ENCODE data around the gene MYL12A. TPM values are rescaled to one million over a fixed set of nuclear protein-coding genes. Genes with fewer than 3 reads are reported as not detected.
A peak's percentile ranks its signal among the peaks of the same experiment; 100 is the strongest.
"Not testable (repeated sequence)": the region's sequence is repeated elsewhere in the genome, so short reads cannot be mapped to it uniquely, and the experiment has no call there.

The MYL12A gene
- total and polyA plus RNA-seq, 2 of the 13 experiments (the other 11 are each of a cell fraction or from before 2014, with no cell fraction given): 261 to 277 TPM

DNA sequence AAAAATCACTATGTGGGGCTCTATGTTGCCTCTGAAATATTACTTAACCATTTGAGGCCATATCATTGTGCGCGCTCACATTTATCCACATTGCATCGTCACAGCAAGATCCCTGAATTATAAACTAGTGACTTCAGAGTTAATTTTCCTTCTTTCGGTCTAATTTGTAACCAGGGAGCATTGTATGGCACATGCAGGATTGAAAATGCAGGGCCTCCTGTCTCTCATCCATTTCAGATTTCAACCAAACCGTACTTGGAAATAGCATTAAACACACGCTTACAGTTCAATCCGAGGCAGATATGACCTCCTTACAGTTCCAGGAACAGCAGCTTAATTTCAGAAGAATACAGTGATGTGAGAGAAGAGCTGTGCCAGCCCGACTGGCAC is 28.4 kb upstream of the MYL12A start:
- 91% methylated on average over 8 of the region's 8 CpGs for WGBS (ENCODE audit: low lambda C conversion rate)
- ATAC-seq (no peak), FAIRE-seq (no peak), DNase-seq (ENCODE audit: low spot score) (no peak)
- ChIA-PET POLR2A (interaction anchor here (1.2 to 3.3 kb wide), 6 partner anchors 10 to 39 kb away, joined by 3 to 28 read pairs (median 7); partner anchors contain the start of gene MYL12A), CTCF (ENCODE audit: low intra/inter-chr PET ratio, low total read pairs) (no interaction called here)
- Histone ChIP-seq H3K27me3 (ENCODE audit: control insufficient read depth in 1 of 2, insufficient read depth in 2 of 2, low read length in 2 of 2) (no peaks in the 10 kb centered on the region), H3K9ac (ENCODE audit: insufficient read depth, low read depth, low read length) (no peak overlapping the region; the same call in 1 of the 2 replicates), H3K36me3 (replicated peaks in 1 of 2; ENCODE audit: control insufficient read depth in 1 of 2, insufficient read depth in 2 of 2, low read length in 2 of 2) (no peaks in the 10 kb centered on the region), H3K79me2 (ENCODE audit: insufficient read depth, low read length) (no peaks in the 10 kb centered on the region), H3K27ac (ENCODE audit: extremely low read length, insufficient read depth, low read length) (peak overlapping the region; percentile 76), H3K4me2 (ENCODE audit: low read depth, low read length) (no peak overlapping the region), H2AFZ (ENCODE audit: low read length) (no peak overlapping the region), H3K4me1 (ENCODE audit: insufficient read depth, low read length) (peaks cover 48% of the 10 kb centered on the region), H3K4me3 (replicated peaks in 1 of 3; ENCODE audit: insufficient read depth in 1 of 3, low read depth in 2 of 3, low read length in 3 of 3) (no peak overlapping the region), H4K20me1 (ENCODE audit: insufficient read depth, low read length) (no peaks in the 10 kb centered on the region), H3K9me3 (ENCODE audit: low read length) (no peaks in the 10 kb centered on the region)
- BruUV-seq (replicated peaks): no TSS peak
- in situ Hi-C loops (cut with HindIII; ENCODE audit: extremely low pct_ligation_motif_present, low pct_unique_long_range_greater_than_20kb): no loop called here
- intact Hi-C loops (cut with micrococcal nuclease; ENCODE audit: unreplicated experiment): loop anchor here (2.0 kb wide), 1 partner anchor 14 kb away; no protein-coding TSS in a partner anchor
- TF ChIP-seq TGIF2 (CRISPR knock-in tag; IDR thresholded peaks at IDR 0.05): no peak
- no peak for TF ChIP-seq ZNF562 (CRISPR knock-in tag; IDR thresholded peaks at IDR 0.05; ENCODE audit: borderline replicate concordance)

DNA sequence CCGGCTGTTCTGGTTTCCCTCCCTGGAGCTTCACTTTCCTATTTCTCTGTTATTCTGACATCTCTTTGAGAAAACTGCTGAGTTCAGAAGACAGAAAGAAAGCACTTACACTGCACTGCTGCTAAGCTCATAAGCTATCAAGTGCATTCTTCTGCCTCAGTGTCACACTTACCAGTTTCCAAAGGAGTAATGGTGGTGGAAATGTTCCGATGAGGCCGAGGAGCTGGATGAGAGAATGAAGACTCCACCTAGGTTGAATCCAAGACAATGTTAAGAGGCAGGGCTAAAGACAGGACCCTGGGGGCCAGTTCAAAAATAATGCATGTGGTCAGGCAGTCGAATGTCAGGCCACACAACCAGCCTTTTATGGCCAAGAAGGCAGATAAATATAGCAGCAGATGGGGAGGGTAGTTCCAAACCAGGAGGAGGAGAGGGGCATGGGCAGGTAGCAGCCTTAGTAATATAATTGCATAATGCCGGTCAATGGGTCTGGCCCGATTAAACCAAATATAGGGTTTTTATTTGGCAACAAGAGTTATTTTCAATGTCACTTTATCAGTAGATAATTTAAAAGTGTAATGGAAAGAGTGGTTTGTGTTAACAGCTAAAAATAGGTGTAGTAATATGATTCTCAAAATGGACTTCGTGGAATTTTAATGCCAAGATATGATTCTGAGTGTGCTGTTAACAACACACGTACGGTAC is 27.8 kb upstream of the MYL12A start, which contains the start of gene MYOM1:
Gene MYOM1, minus strand, starts transcription at position 338 of the 705 bp plus-strand sequence. CDS start 4,745 bp downstream, outside the sequence.
- Histone ChIP-seq H3K9me3 (ENCODE audit: low read length) (no peaks in the 10 kb centered on the region), H3K27me3 (ENCODE audit: control insufficient read depth in 1 of 2, insufficient read depth in 2 of 2, low read length in 2 of 2) (no peaks in the 10 kb centered on the region), H3K36me3 (replicated peaks in 1 of 2; ENCODE audit: control insufficient read depth in 1 of 2, insufficient read depth in 2 of 2, low read length in 2 of 2) (no peaks in the 10 kb centered on the region), H3K4me1 (ENCODE audit: insufficient read depth, low read length) (peaks cover 48% of the 10 kb centered on the region), H4K20me1 (ENCODE audit: insufficient read depth, low read length) (no peaks in the 10 kb centered on the region), H3K4me3 (replicated peaks in 1 of 3; ENCODE audit: insufficient read depth in 1 of 3, low read depth in 2 of 3, low read length in 3 of 3) (no peak within 1 kb of the TSS), H3K79me2 (ENCODE audit: insufficient read depth, low read length) (no peaks in the 10 kb centered on the region), H3K4me2 (ENCODE audit: low read depth, low read length) (peak within 1 kb of the TSS; percentile 59; the same call in 1 of the 2 replicates), H3K9ac (ENCODE audit: insufficient read depth, low read depth, low read length) (no peak within 1 kb of the TSS; the same call in 1 of the 2 replicates), H2AFZ (ENCODE audit: low read length) (no peak within 1 kb of the TSS), H3K27ac (ENCODE audit: extremely low read length, insufficient read depth, low read length) (peak within 1 kb of the TSS; percentile 76)
- ATAC-seq: no peak
- BruUV-seq (replicated peaks): no TSS peak
- FAIRE-seq: no peak
- ChIA-PET CTCF (ENCODE audit: low intra/inter-chr PET ratio, low total read pairs) (no interaction called here), POLR2A (interaction anchor here (2.2 to 3.3 kb wide), 4 partner anchors 10 to 39 kb away, joined by 6 to 28 read pairs (median 16); partner anchors contain the start of gene MYL12A)
- TF ChIP-seq CREB1 (IDR thresholded peaks at IDR 0.05) (no peak), CREB1 (CRISPR knock-in tag; IDR thresholded peaks at IDR 0.05) (peak; percentile 22; the same call in 1 of the 2 replicates), CBFB (CRISPR knock-in tag; IDR thresholded peaks at IDR 0.05) (no peak)
- DNase-seq (ENCODE audit: low spot score): no peak
- 96% methylated on average over 9 of the region's 9 CpGs for WGBS (ENCODE audit: low lambda C conversion rate)
- in situ Hi-C loops (cut with HindIII; ENCODE audit: extremely low pct_ligation_motif_present, low pct_unique_long_range_greater_than_20kb): no loop called here
- intact Hi-C loops (cut with micrococcal nuclease; ENCODE audit: unreplicated experiment): loop anchor here (2.0 kb wide), 1 partner anchor 13 kb away; no protein-coding TSS in a partner anchor

GRCh38 chr18:3220868-3221267 is 26.7 kb upstream of the MYL12A start:
- intact Hi-C loops (cut with micrococcal nuclease; ENCODE audit: unreplicated experiment); H4K20me1 ChIP-seq (ENCODE audit: insufficient read depth, low read length); H3K27ac ChIP-seq (ENCODE audit: extremely low read length, insufficient read depth, low read length); H3K9ac ChIP-seq (ENCODE audit: insufficient read depth, low read depth, low read length); H3K79me2 ChIP-seq (ENCODE audit: insufficient read depth, low read length); H2AFZ ChIP-seq (ENCODE audit: low read length); in situ Hi-C loops (cut with HindIII; ENCODE audit: extremely low pct_ligation_motif_present, low pct_unique_long_range_greater_than_20kb); FAIRE-seq; H3K27me3 ChIP-seq (ENCODE audit: control insufficient read depth in 1 of 2, insufficient read depth in 2 of 2, low read length in 2 of 2); BruUV-seq (replicated peaks); POLR2A ChIA-PET; H3K36me3 ChIP-seq (replicated peaks in 1 of 2; ENCODE audit: control insufficient read depth in 1 of 2, insufficient read depth in 2 of 2, low read length in 2 of 2); H3K4me2 ChIP-seq (ENCODE audit: low read depth, low read length); H3K4me3 ChIP-seq (replicated peaks in 1 of 3; ENCODE audit: insufficient read depth in 1 of 3, low read depth in 2 of 3, low read length in 3 of 3); ATAC-seq; CTCF ChIA-PET (ENCODE audit: low intra/inter-chr PET ratio, low total read pairs); DNase-seq (ENCODE audit: low spot score); H3K9me3 ChIP-seq (ENCODE audit: low read length): not testable (repeated sequence)
- peaks cover 58% of the 10 kb centered on the region for H3K4me1 ChIP-seq (ENCODE audit: insufficient read depth, low read length)
- 93% methylated on average over 4 of the region's 4 CpGs for WGBS (ENCODE audit: low lambda C conversion rate)
